DND-41 (cell line): Measurements from ENCODE around the gene KAZN.

Experiments
- ATAC-seq: fragments of 200-7000 bp; cut with Tn5 transposase; 3 replicates; pipeline ENCODE4 v1.9.1; 2021; ENCODE audit warnings: low read depth; ENCODE audit not compliant: insufficient read depth
- DNase-seq: peaks from one replicate; pipeline ENCODE4 v3.0.0-alpha.2; 2020
- H2AFZ ChIP-seq: 2 replicates; pipeline ENCODE4 v1.6.0; 2012; ENCODE audit warnings: low read depth, low read length
- H3K27ac ChIP-seq: 2 replicates; pipeline ENCODE4 v1.5.1; 2012; ENCODE audit warnings: low read length, inconsistent platforms
- H3K27me3 ChIP-seq: fragments of 200-600 bp; sonication (generic); 2 replicates; pipeline ENCODE4 v1.6.0; 2012; ENCODE audit warnings: low read length, mild to moderate bottlenecking, inconsistent platforms; ENCODE audit not compliant: insufficient read depth, poor library complexity
- H3K36me3 ChIP-seq: 2 replicates; pipeline ENCODE4 v1.5.1; 2012; ENCODE audit warnings: low read length, inconsistent platforms; ENCODE audit not compliant: insufficient read depth
- H3K4me1 ChIP-seq: 2 replicates; pipeline ENCODE4 v1.5.1; 2012; ENCODE audit warnings: mild to moderate bottlenecking, low read length; ENCODE audit not compliant: insufficient read depth
- H3K4me2 ChIP-seq: 2 replicates; pipeline ENCODE4 v1.6.0; 2012; ENCODE audit warnings: mild to moderate bottlenecking, moderate library complexity, low read length, inconsistent platforms; ENCODE audit not compliant: insufficient read depth
- H3K4me3 ChIP-seq, 2 experiments: fragments of 200-600 bp in 1 of 2; shearing (Covaris generic) in 1 of 2; 2 replicates each; pipeline ENCODE4 v1.5.1; 2012 to 2016; ENCODE audit warnings: inconsistent platforms in 2 of 2, low read length in 2 of 2, mild to moderate bottlenecking in 2 of 2, low read depth in 1 of 2, moderate library complexity in 1 of 2
- H3K79me2 ChIP-seq: 2 replicates; pipeline ENCODE4 v1.6.0; 2012; ENCODE audit warnings: low read length, inconsistent platforms; ENCODE audit not compliant: insufficient read depth
- H3K9ac ChIP-seq: 2 replicates; pipeline ENCODE4 v1.6.0; 2012; ENCODE audit warnings: low read depth, mild to moderate bottlenecking, inconsistent platforms, low read length, moderate library complexity
- H3K9me3 ChIP-seq: 2 replicates; pipeline ENCODE4 v1.5.1; 2012; ENCODE audit warnings: low read length, moderate library complexity, mild to moderate bottlenecking, inconsistent platforms; ENCODE audit not compliant: insufficient read depth, severe bottlenecking
- H4K20me1 ChIP-seq: 2 replicates; pipeline ENCODE4 v1.6.0; 2012; ENCODE audit warnings: low read length; ENCODE audit not compliant: insufficient read depth
- CTCF ChIP-seq: IDR thresholded peaks from 2 replicates; pipeline ENCODE4 v1.5.1; 2012; ENCODE audit warnings: borderline replicate concordance, low read length, moderate library complexity, mild to moderate bottlenecking; ENCODE audit not compliant: poor library complexity, severe bottlenecking; ENCODE audit errors: extremely low read depth
- EZH2 ChIP-seq: IDR thresholded peaks from 3 replicates; pipeline ENCODE4 v1.6.1; 2012; ENCODE audit warnings: borderline replicate concordance, low read depth, mild to moderate bottlenecking, moderate library complexity, low read length, inconsistent platforms; ENCODE audit not compliant: severe bottlenecking

Gene KAZN

GRCh38 chr1:15058261-15058660 is 459.8 kb downstream of the KAZN start:
- TF ChIP-seq EZH2: no peak
- no peak for TF ChIP-seq CTCF
- Histone ChIP-seq H3K4me1 (no peaks in the 10 kb centered on the region), H3K9me3 (peaks cover 5% of the 10 kb centered on the region), H4K20me1 (peaks cover 5% of the 10 kb centered on the region; the same call in 1 of the 2 replicates), H3K9ac (no peak overlapping the region), H3K27me3 (no peaks in the 10 kb centered on the region), H2AFZ (no peak overlapping the region), H3K79me2 (no peaks in the 10 kb centered on the region), H3K36me3 (peaks cover 68% of the 10 kb centered on the region), H3K4me3 (no peak overlapping the region), H3K27ac (no peak overlapping the region), H3K4me2 (no peak overlapping the region)
- ATAC-seq: no peak
- no peak for DNase-seq

- H3K27ac ChIP-seq: no peak overlapping the region
- TF ChIP-seq EZH2: no peak
- TF ChIP-seq CTCF: no peak
- H3K4me1 ChIP-seq: no peaks in the 10 kb centered on the region
- H4K20me1 ChIP-seq: no peaks in the 10 kb centered on the region; the same call in 1 of the 2 replicates
- H3K27me3 ChIP-seq: no peaks in the 10 kb centered on the region
- no peak for DNase-seq
- no peak overlapping the region for H3K4me2 ChIP-seq
- ATAC-seq: no peak
- H3K79me2 ChIP-seq: no peaks in the 10 kb centered on the region
- no peak overlapping the region for H2AFZ ChIP-seq
- H3K9ac ChIP-seq: no peak overlapping the region
- H3K9me3 ChIP-seq: peaks cover 5% of the 10 kb centered on the region
- peaks cover 86% of the 10 kb centered on the region for H3K36me3 ChIP-seq
- H3K4me3 ChIP-seq: no peak overlapping the region
Observed at GRCh38 chr1:15060104-15060503, 461.6 kb downstream of the KAZN start.

GRCh38 chr1:15062479-15063099 is 464.1 kb downstream of the KAZN start:
- Histone ChIP-seq H3K4me3 (no peak overlapping the region), H2AFZ (no peak overlapping the region), H3K27me3 (no peaks in the 10 kb centered on the region), H3K4me1 (peaks cover 13% of the 10 kb centered on the region), H3K9ac (no peak overlapping the region), H3K36me3 (peaks cover 74% of the 10 kb centered on the region), H4K20me1 (no peaks in the 10 kb centered on the region; the same call in 1 of the 2 replicates), H3K79me2 (no peaks in the 10 kb centered on the region), H3K4me2 (no peak overlapping the region), H3K27ac (no peak overlapping the region), H3K9me3 (peaks cover 5% of the 10 kb centered on the region)
- ATAC-seq (no peak), DNase-seq (no peak)
- TF ChIP-seq EZH2: no peak
- TF ChIP-seq CTCF: peak; percentile 71

- DNase-seq (no peak), ATAC-seq (no peak)
- Histone ChIP-seq H3K4me2 (no peak overlapping the region), H2AFZ (no peak overlapping the region), H3K79me2 (no peaks in the 10 kb centered on the region), H3K4me3 (no peak overlapping the region), H3K27ac (no peak overlapping the region), H3K36me3 (peaks cover 67% of the 10 kb centered on the region), H3K9ac (no peak overlapping the region), H3K4me1 (peaks cover 13% of the 10 kb centered on the region), H4K20me1 (no peaks in the 10 kb centered on the region; the same call in 1 of the 2 replicates), H3K9me3 (peaks cover 5% of the 10 kb centered on the region), H3K27me3 (no peaks in the 10 kb centered on the region)
- TF ChIP-seq CTCF (no peak), EZH2 (no peak)
Observed at GRCh38 chr1:15063346-15063745, 464.9 kb downstream of the KAZN start.
